ENCODE data around the gene CDH23. TPM values are rescaled to one million over a fixed set of nuclear protein-coding genes. Genes with fewer than 3 reads are reported as not detected.

The CDH23 gene
- total RNA-seq, 1 donor from 2014 or later = not detected

DNA sequence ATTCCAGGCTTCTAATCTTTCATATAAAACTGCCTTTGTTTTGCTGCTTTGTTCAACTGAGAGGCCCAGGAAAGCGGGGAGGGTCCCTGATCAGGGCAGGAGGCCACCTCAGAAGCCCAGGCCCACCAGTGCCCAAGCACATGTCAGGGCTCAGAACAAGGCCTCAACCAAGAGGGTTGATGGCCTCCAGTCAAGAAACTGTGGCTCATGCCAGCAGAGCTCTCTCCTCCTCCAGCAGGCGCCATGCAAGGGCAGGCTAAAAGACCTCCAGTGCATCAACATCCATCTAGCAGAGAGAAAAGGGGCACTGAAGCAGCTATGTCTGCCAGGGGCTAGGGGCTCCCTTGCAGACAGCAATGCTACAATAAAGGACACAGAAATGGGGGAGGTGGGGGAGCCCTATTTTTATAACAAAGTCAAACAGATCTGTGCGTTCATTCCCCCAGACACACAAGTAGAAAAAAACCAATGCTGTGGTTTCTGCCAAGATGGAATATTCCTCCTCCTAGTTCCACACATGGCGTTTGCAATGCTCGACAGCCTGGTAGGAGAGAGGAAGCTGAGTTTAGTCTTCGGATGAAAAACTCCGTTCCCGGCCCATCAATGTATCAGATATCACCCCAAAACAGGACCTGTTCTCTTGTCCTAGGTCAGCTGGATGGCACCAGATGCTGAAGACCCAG, 420.4 kb downstream of the CDH23 start:
- H3K4me3 Mint-ChIP-seq (ENCODE audit: unreplicated experiment) = no peak overlapping the region
- H3K9me3 Mint-ChIP-seq (ENCODE audit: low read depth) = no peaks in the 10 kb centered on the region
- TF ChIP-seq, protein P1, sequence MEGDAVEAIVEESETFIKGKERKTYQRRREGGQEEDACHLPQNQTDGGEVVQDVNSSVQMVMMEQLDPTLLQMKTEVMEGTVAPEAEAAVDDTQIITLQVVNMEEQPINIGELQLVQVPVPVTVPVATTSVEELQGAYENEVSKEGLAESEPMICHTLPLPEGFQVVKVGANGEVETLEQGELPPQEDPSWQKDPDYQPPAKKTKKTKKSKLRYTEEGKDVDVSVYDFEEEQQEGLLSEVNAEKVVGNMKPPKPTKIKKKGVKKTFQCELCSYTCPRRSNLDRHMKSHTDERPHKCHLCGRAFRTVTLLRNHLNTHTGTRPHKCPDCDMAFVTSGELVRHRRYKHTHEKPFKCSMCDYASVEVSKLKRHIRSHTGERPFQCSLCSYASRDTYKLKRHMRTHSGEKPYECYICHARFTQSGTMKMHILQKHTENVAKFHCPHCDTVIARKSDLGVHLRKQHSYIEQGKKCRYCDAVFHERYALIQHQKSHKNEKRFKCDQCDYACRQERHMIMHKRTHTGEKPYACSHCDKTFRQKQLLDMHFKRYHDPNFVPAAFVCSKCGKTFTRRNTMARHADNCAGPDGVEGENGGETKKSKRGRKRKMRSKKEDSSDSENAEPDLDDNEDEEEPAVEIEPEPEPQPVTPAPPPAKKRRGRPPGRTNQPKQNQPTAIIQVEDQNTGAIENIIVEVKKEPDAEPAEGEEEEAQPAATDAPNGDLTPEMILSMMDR (IDR thresholded peaks at IDR 0.05) = no peak
- H3K27ac Mint-ChIP-seq (ENCODE audit: unreplicated experiment) = no peak overlapping the region
- no peaks in the 10 kb centered on the region for H3K27me3 Mint-ChIP-seq (ENCODE audit: low read depth)
- H3K4me1 Mint-ChIP-seq (ENCODE audit: low read depth) = no peaks in the 10 kb centered on the region
- peaks cover 47% of the 10 kb centered on the region for H3K36me3 Mint-ChIP-seq (ENCODE audit: low read depth)
- DNase-seq (ENCODE audit: low spot score) = no peak

DNA sequence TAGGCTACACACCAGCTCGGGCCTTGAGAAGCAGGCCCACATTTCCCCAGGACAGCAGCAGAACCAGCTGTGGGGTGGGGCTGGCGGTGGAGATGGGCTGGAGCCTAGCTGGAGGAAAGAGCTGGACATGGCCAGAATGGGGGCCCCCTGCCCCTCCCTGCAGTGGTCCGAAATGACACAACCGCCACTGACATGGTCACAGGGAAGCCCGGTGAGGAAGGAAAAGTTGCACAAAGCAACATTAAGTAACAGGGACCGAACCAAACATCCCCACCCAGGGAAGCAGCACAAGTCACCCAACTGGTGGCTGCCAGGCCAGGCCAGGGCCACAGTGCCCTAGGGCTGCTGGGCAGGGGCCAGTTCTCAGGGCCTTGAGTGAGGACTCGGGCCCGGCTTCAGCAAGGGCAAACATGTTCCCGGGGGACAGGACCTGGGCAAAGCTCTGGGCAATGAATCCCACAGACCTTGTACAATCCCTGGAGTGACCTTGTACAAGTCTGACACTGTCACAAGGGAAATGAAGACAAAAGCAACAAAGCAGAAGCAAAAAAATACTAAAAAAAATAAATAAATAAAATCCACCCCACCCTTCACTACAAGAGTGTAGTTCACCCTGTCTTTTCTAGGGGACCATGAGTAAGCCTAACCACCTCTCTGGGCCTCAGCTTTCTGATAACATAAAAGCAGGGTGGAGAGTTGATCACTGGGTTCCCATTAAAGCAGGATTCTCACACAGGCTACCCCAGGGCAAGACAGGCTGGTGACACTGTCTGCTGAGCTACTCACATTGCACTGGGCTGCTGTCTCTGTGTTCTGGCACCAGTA, 421.3 kb downstream of the CDH23 start:
- DNase-seq (ENCODE audit: low spot score) = no peak
- Mint-ChIP-seq H3K27me3 (ENCODE audit: low read depth) (no peaks in the 10 kb centered on the region), H3K4me3 (ENCODE audit: unreplicated experiment) (no peak overlapping the region), H3K27ac (ENCODE audit: unreplicated experiment) (no peak overlapping the region), H3K4me1 (ENCODE audit: low read depth) (no peaks in the 10 kb centered on the region), H3K9me3 (ENCODE audit: low read depth) (no peaks in the 10 kb centered on the region), H3K36me3 (ENCODE audit: low read depth) (peaks cover 49% of the 10 kb centered on the region)
- TF ChIP-seq, protein P1 (IDR thresholded peaks at IDR 0.05) = no peak

DNA sequence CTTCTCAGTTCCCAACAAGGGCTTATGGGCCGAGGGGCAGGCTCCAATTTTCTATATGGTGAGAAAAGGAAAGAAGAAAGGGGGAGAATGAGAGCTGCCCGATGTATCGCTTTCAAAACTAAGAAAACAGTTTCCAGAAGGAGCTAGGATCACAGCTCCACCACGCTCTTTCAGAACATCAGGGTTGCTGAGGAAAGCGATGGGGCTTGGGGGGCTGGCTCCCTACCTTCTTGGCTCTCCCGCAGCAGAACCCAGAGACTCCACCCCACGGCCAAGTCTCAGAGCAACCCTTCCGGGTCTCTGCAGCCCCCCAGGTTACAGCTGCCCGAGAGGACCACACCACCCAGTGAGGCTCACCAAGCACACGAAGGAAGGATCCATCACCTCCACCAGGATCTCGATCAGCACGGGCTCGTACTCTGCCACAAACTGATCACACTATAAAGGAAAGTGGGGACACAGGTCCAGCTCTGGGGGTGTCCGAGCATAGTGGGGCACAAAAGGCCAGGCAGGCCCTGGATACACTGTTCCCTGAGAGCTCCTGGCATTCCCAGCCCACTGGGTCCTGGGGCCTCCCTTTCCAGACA, 422.0 kb downstream of the CDH23 start:
- Mint-ChIP-seq H3K36me3 (ENCODE audit: low read depth) (peaks cover 50% of the 10 kb centered on the region), H3K9me3 (ENCODE audit: low read depth) (no peaks in the 10 kb centered on the region), H3K27ac (ENCODE audit: unreplicated experiment) (no peak overlapping the region), H3K4me3 (ENCODE audit: unreplicated experiment) (no peak overlapping the region), H3K4me1 (ENCODE audit: low read depth) (no peaks in the 10 kb centered on the region), H3K27me3 (ENCODE audit: low read depth) (no peaks in the 10 kb centered on the region)
- DNase-seq (ENCODE audit: low spot score) = no peak
- TF ChIP-seq, protein P1 (IDR thresholded peaks at IDR 0.05) = no peak

DNA sequence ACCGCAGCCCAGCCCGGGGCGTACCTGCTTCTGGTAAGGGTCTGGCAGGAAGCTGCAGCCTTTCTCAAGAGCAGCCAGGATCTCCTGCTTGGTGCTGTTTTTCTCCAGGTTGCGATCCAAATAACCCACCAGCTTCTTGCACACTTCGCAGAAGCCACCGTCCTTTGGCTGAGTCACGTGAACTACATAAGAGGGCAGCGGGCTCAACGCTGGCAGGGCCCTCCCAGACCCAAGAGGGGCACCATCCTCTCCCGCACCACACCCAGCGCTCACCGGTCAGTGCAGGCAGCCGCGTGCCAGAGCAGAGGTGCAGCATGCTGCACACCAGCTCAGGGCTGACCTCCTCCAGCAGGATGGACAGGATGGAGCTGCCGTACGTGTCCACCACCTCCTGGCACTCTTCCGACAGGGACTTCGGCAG, 422.7 kb downstream of the CDH23 start:
- Mint-ChIP-seq H3K36me3 (ENCODE audit: low read depth) (peaks cover 49% of the 10 kb centered on the region), H3K27ac (ENCODE audit: unreplicated experiment) (no peak overlapping the region), H3K4me1 (ENCODE audit: low read depth) (no peaks in the 10 kb centered on the region), H3K27me3 (ENCODE audit: low read depth) (no peaks in the 10 kb centered on the region), H3K4me3 (ENCODE audit: unreplicated experiment) (no peak overlapping the region), H3K9me3 (ENCODE audit: low read depth) (no peaks in the 10 kb centered on the region)
- TF ChIP-seq, protein P1 (IDR thresholded peaks at IDR 0.05) = no peak
- DNase-seq (ENCODE audit: low spot score) = no peak

DNA sequence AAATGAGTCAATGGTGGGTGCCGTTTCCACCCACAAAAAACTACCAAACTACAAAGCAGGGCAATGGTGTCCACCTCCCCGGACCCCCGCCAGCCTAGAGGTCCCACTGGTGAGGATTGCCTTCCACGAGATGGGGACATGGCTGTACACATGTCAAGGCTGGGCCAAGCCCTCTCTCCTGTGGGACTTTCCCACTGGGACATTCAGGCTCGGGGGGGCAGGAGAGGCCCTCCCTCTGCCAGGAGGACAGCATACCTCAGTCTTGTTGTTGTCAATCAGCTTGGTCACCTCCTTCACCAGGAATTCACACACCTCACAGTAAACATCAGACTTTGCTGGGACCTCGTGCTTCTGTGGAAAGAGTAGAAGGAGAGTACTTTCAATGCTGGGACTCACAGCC, 423.3 kb downstream of the CDH23 start:
- TF ChIP-seq, protein P1 (IDR thresholded peaks at IDR 0.05) = no peak
- Mint-ChIP-seq H3K4me3 (ENCODE audit: unreplicated experiment) (no peak overlapping the region), H3K4me1 (ENCODE audit: low read depth) (no peaks in the 10 kb centered on the region), H3K9me3 (ENCODE audit: low read depth) (no peaks in the 10 kb centered on the region), H3K27me3 (ENCODE audit: low read depth) (no peaks in the 10 kb centered on the region), H3K36me3 (ENCODE audit: low read depth) (peaks cover 48% of the 10 kb centered on the region), H3K27ac (ENCODE audit: unreplicated experiment) (no peak overlapping the region)
- DNase-seq (ENCODE audit: low spot score) = no peak
